ENCODE measurements around the gene ADRA2B. TPM values are rescaled to one million over a fixed set of nuclear protein-coding genes. Genes with fewer than 3 reads are reported as not detected.

Gene ADRA2B
- total and polyA plus RNA-seq, 2 donors (not counting 1 experiment from before 2014, with no cell fraction given), result 0.27 to 0.46 TPM

DNA sequence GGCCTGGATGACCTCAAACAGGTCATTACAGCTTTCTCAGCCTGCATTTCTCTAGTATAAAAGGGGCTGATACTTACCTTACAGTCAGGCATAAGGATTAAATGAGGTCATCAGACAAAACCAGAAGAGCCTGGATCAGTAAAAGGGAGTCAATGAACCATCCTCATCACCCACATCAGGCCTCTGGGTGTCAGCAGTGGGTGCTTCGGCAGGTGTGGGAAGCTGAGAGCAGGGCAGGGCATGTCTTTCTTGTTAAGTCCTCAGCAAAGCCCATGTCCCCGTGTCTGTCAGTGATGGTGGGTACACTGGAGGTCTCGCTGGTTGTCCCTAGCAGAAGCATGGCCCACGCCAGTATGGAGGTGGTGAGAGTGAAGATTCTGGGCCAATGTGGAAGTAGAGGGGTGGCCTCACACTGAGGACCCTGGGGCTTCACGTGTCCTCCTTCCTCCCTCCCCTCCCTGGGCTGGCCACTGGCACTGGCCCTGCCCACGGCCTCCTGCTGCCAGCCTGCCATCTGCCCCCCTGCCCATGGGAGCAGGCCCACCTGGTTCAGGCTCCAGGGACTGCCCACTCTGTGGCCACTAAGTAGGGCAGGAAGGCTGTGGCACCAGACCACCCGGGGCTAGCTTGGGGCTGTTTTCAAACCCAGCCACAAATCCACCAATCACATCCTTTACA, 4.4 kb downstream of the ADRA2B start:
- Histone ChIP-seq H3K4me1 (ENCODE audit: control insufficient read depth in 2 of 2, insufficient read depth in 2 of 2, low read length in 2 of 2) (peaks cover 5 to 7% of the 10 kb centered on the region in 2 donors), H3K27me3 (replicated peaks in 1 of 4; ENCODE audit: control extremely low read depth in 1 of 4, control insufficient read depth in 3 of 4, insufficient read depth in 4 of 4, low read length in 3 of 4) (peaks cover 0 to 10% (median 1%) of the 10 kb centered on the region in 4 experiments), H3K27ac (ENCODE audit: low read length in 2 of 2) (no peak overlapping the region), H3K9me3 (ENCODE audit: control extremely low read depth in 1 of 3, control insufficient read depth in 2 of 3, insufficient read depth in 1 of 3, low read length in 2 of 3) (peaks cover 0 to 8% (median 0%) of the 10 kb centered on the region in 3 donors), H3K79me2 (ENCODE audit: control insufficient read depth, insufficient read depth, low read length) (no peaks in the 10 kb centered on the region), H3K36me3 (replicated peaks in 1 of 2; ENCODE audit: control extremely low read depth in 1 of 2, control insufficient read depth in 1 of 2, extremely low read depth in 1 of 2, insufficient read depth in 2 of 2, low read length in 1 of 2) (no peaks in the 10 kb centered on the region), H3K4me2 (replicated peaks; ENCODE audit: low read depth, low read length, poor library complexity, severe bottlenecking) (no peak overlapping the region), H2AFZ (ENCODE audit: insufficient read depth, low read depth, low read length, poor library complexity, severe bottlenecking) (no peak overlapping the region), H4K20me1 (ENCODE audit: control insufficient read depth, insufficient read depth, low read length, poor library complexity, severe bottlenecking) (no peaks in the 10 kb centered on the region), H3K4me3 (ENCODE audit: control extremely low read depth in 1 of 5, extremely low read depth in 1 of 5, insufficient read depth in 1 of 5, low read depth in 2 of 5, low read length in 4 of 5) (no peak overlapping the region), H3K9ac (ENCODE audit: low read length) (no peak overlapping the region)
- Mint-ChIP-seq H3K27me3 (peaks cover 16% of the 10 kb centered on the region), H3K27ac (no peak overlapping the region), H3K4me1 (peaks cover 6% of the 10 kb centered on the region), H3K4me3 (no peak overlapping the region), H3K9me3 (ENCODE audit: insufficient read depth) (no peaks in the 10 kb centered on the region)
- no peak for ATAC-seq (ENCODE audit: low read depth)
- TF ChIP-seq, protein P1, sequence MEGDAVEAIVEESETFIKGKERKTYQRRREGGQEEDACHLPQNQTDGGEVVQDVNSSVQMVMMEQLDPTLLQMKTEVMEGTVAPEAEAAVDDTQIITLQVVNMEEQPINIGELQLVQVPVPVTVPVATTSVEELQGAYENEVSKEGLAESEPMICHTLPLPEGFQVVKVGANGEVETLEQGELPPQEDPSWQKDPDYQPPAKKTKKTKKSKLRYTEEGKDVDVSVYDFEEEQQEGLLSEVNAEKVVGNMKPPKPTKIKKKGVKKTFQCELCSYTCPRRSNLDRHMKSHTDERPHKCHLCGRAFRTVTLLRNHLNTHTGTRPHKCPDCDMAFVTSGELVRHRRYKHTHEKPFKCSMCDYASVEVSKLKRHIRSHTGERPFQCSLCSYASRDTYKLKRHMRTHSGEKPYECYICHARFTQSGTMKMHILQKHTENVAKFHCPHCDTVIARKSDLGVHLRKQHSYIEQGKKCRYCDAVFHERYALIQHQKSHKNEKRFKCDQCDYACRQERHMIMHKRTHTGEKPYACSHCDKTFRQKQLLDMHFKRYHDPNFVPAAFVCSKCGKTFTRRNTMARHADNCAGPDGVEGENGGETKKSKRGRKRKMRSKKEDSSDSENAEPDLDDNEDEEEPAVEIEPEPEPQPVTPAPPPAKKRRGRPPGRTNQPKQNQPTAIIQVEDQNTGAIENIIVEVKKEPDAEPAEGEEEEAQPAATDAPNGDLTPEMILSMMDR (IDR thresholded peaks at IDR 0.05), result no peak
- no peak for TF ChIP-seq EZH2 (IDR thresholded peaks at IDR 0.05; ENCODE audit: borderline replicate concordance, insufficient read depth, low read depth, low read length, poor library complexity, severe bottlenecking)
- ChIA-PET POLR2A (interaction anchor here (0.7 kb wide), 1 partner anchor 20 kb away, joined by 4 read pairs; no protein-coding TSS in a partner anchor), CTCF (interaction anchor here (1.2 kb wide), 1 partner anchor 10 kb away, joined by 3 read pairs; no protein-coding TSS in a partner anchor)
- DNase-seq, result no peak
- intact Hi-C loops (cut with micrococcal nuclease), result no loop called here
- 86% methylated on average over 5 of the region's 7 CpGs for WGBS (ENCODE audit: insufficient coverage)

DNA sequence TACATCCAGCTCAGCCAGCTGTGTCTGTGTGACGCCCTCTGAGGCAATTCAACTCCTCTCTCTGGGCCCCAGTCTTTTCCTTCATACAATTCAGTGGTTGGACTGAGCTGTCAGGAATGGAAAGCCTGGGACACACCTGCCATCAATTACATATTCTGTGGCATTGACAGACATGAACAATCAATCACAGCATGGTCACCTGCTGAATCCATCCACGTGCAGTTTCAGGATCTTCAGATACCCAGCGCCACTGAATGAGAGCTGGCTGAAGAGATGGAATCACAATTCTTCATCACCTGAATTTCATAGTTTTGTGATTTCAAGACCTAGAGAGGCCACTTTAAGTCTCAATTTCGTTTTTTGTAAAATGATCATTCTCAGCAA, 5.1 kb downstream of the ADRA2B start:
- DNase-seq, result no peak
- ChIA-PET POLR2A (no interaction called here), CTCF (interaction anchor here (1.2 kb wide), 1 partner anchor 9 kb away, joined by 3 read pairs; no protein-coding TSS in a partner anchor)
- WGBS (ENCODE audit: insufficient coverage), result 72% methylated on average over 3 of the region's 4 CpGs
- Histone ChIP-seq H3K4me2 (replicated peaks; ENCODE audit: low read depth, low read length, poor library complexity, severe bottlenecking) (no peak overlapping the region), H3K4me3 (ENCODE audit: control extremely low read depth in 1 of 5, extremely low read depth in 1 of 5, insufficient read depth in 1 of 5, low read depth in 2 of 5, low read length in 4 of 5) (no peak overlapping the region), H3K9me3 (ENCODE audit: control extremely low read depth in 1 of 3, control insufficient read depth in 2 of 3, insufficient read depth in 1 of 3, low read length in 2 of 3) (peaks cover 0 to 11% (median 0%) of the 10 kb centered on the region in 3 donors), H3K36me3 (replicated peaks in 1 of 2; ENCODE audit: control extremely low read depth in 1 of 2, control insufficient read depth in 1 of 2, extremely low read depth in 1 of 2, insufficient read depth in 2 of 2, low read length in 1 of 2) (no peaks in the 10 kb centered on the region), H3K4me1 (ENCODE audit: control insufficient read depth in 2 of 2, insufficient read depth in 2 of 2, low read length in 2 of 2) (peaks cover 5 to 6% of the 10 kb centered on the region in 2 donors), H2AFZ (ENCODE audit: insufficient read depth, low read depth, low read length, poor library complexity, severe bottlenecking) (no peak overlapping the region), H3K79me2 (ENCODE audit: control insufficient read depth, insufficient read depth, low read length) (no peaks in the 10 kb centered on the region), H3K27ac (ENCODE audit: low read length in 2 of 2) (no peak overlapping the region), H4K20me1 (ENCODE audit: control insufficient read depth, insufficient read depth, low read length, poor library complexity, severe bottlenecking) (no peaks in the 10 kb centered on the region), H3K9ac (ENCODE audit: low read length) (no peak overlapping the region), H3K27me3 (replicated peaks in 1 of 4; ENCODE audit: control extremely low read depth in 1 of 4, control insufficient read depth in 3 of 4, insufficient read depth in 4 of 4, low read length in 3 of 4) (peaks cover 0 to 8% (median 1%) of the 10 kb centered on the region in 4 experiments)
- peaks cover 6% of the 10 kb centered on the region for H3K4me1 Mint-ChIP-seq
- ATAC-seq (ENCODE audit: low read depth), result no peak
- intact Hi-C loops (cut with micrococcal nuclease), result no loop called here
- H3K4me3 Mint-ChIP-seq, result no peak overlapping the region
- no peak for TF ChIP-seq EZH2 (IDR thresholded peaks at IDR 0.05; ENCODE audit: borderline replicate concordance, insufficient read depth, low read depth, low read length, poor library complexity, severe bottlenecking)
- TF ChIP-seq, protein P1 (IDR thresholded peaks at IDR 0.05), result no peak
- no peaks in the 10 kb centered on the region for H3K9me3 Mint-ChIP-seq (ENCODE audit: insufficient read depth)
- peaks cover 16% of the 10 kb centered on the region for H3K27me3 Mint-ChIP-seq
- no peak overlapping the region for H3K27ac Mint-ChIP-seq
